Measurements from ENCODE around the gene UBAP2.
A peak's percentile ranks its signal among the peaks of the same experiment; 100 is the strongest.

Gene UBAP2

DNA sequence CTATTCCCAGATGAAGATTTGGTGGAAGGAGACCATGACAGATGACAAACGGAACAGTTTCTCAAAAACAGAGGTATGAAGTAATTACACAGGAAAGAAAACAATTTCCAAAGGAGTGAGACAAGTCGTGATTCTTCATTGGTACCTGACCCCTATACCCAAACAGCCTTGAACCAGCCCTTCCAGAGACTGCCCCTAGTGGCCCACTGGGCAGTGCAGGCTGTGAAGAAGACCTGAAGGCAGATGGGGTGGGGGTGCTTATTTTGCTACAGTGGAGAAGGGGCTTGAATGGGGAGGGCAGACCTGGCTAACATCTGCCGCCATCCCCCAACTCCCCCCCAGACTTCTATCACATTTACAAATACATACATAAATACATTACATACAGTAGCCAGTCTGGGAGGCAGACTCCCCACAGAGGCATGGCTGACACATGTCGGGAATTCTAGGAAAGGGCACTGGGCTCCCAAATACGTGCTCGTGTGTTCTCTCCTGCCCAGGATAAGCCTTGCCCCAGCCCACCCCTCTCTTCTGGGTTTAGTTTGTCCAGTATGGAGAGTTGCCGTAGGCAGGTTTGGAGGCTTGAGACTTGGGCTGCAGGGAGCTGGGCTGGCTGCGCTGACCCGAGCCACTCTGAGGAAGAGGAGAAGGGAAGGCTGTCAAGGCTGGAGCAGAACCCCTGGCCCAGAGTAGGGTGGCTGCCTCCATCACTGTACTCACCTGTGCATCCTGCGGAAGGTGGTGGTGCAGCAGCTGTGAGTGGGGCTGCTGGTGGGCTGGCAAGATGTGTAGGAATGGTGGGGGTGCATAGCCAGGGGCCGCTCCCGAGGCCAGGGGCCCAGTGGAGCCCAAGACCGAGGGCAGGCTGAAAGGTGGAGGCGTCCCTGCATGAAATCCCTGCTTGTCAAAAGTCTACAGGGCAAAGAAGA is 126.5 kb downstream of the UBAP2 start:
- H4K20me1 ChIP-seq (ENCODE audit: control insufficient read depth, insufficient read depth, low read depth, low read length): no peaks in the 10 kb centered on the region
- no peaks in the 10 kb centered on the region for H3K27me3 ChIP-seq (ENCODE audit: control insufficient read depth, low read length)
- no peaks in the 10 kb centered on the region for H3K9me3 ChIP-seq (ENCODE audit: control insufficient read depth, insufficient read depth, low read length)
- H3K27ac ChIP-seq (ENCODE audit: low read depth, low read length): no peak overlapping the region
- H3K36me3 ChIP-seq (ENCODE audit: control insufficient read depth, low read length): peaks cover 99% of the 10 kb centered on the region
- TF ChIP-seq, protein P1, sequence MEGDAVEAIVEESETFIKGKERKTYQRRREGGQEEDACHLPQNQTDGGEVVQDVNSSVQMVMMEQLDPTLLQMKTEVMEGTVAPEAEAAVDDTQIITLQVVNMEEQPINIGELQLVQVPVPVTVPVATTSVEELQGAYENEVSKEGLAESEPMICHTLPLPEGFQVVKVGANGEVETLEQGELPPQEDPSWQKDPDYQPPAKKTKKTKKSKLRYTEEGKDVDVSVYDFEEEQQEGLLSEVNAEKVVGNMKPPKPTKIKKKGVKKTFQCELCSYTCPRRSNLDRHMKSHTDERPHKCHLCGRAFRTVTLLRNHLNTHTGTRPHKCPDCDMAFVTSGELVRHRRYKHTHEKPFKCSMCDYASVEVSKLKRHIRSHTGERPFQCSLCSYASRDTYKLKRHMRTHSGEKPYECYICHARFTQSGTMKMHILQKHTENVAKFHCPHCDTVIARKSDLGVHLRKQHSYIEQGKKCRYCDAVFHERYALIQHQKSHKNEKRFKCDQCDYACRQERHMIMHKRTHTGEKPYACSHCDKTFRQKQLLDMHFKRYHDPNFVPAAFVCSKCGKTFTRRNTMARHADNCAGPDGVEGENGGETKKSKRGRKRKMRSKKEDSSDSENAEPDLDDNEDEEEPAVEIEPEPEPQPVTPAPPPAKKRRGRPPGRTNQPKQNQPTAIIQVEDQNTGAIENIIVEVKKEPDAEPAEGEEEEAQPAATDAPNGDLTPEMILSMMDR (IDR thresholded peaks at IDR 0.05; ENCODE audit: low read depth, low read length, poor library complexity, severe bottlenecking): peak; percentile 80
- no peak for TF ChIP-seq EZH2phosphoT487 (IDR thresholded peaks at IDR 0.05; ENCODE audit: borderline replicate concordance, low read length)
- peaks cover 29% of the 10 kb centered on the region for H3K4me1 ChIP-seq (ENCODE audit: control insufficient read depth, low read length)
- peaks cover 4% of the 10 kb centered on the region; the same call in 1 of the 2 replicates for H3K79me2 ChIP-seq (ENCODE audit: control insufficient read depth, low read length)
- no peak overlapping the region for H3K4me3 ChIP-seq (ENCODE audit: low read length)
- H3F3A ChIP-seq (ENCODE audit: control insufficient read depth, insufficient read depth): peaks cover 28% of the 10 kb centered on the region
- no peak overlapping the region for H3K4me2 ChIP-seq (ENCODE audit: low read length)
- H3K9me2 ChIP-seq (replicated peaks; ENCODE audit: control insufficient read depth, low read length): no peaks in the 10 kb centered on the region

DNA sequence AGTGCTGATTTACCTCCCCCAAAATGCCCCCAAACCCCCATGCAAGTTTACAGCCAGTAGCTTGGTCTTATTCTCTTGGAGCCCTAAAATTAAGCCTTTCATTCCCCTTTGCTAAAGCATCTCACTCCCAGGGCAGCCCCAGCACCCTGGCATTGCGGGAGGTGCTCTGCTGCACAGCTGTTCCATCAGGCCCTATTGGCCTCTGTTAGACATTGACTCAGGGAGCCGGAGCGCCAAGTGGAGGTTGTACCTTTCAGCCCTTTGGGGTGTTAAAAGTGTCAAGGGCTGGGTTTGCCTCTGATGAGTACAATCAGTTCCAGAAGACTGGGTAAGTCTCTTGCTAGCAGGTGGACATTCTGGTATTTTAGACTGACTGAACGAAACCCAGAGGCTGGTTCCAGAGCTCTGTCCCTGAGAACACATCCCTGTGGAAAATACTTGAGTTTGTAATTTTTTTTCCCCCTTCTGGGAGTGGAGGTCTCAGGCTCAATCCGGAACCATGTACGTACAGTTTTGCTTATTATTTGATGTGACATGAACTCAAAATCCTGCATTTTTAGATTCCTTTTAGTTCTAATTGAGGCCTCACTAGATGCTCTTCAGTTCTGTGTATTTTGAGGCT is 129.3 kb downstream of the UBAP2 start:
- H3K9me2 ChIP-seq (replicated peaks; ENCODE audit: control insufficient read depth, low read length): no peaks in the 10 kb centered on the region

DNA sequence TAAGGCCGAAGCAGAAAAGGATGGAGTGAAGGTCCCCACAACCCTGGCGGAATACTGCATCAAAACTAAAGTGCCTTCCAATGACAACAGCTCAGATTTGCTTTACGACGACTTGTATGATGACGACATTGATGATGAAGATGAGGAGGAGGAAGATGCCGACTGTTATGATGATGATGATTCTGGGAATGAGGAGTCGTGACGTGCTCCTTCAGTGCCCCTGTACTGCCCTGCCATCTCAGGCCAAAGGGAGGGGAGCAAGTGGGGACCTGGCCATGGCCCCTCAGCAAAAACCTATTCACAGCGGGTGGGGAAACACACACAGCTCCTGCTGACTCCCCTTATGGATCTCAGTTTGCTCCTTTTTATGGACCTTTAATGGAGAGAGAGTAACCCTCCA is 131.7 kb downstream of the UBAP2 start:
- H3K36me3 ChIP-seq (ENCODE audit: control insufficient read depth, low read length): peaks cover 93% of the 10 kb centered on the region
- peaks cover 22% of the 10 kb centered on the region for H3K4me1 ChIP-seq (ENCODE audit: control insufficient read depth, low read length)
- no peaks in the 10 kb centered on the region for H3K9me2 ChIP-seq (replicated peaks; ENCODE audit: control insufficient read depth, low read length)
- H3K4me3 ChIP-seq (ENCODE audit: low read length): no peak overlapping the region
- no peaks in the 10 kb centered on the region for H3K9me3 ChIP-seq (ENCODE audit: control insufficient read depth, insufficient read depth, low read length)
- H3K27me3 ChIP-seq (ENCODE audit: control insufficient read depth, low read length): no peaks in the 10 kb centered on the region
- no peak overlapping the region for H3K27ac ChIP-seq (ENCODE audit: low read depth, low read length)
- H3F3A ChIP-seq (ENCODE audit: control insufficient read depth, insufficient read depth): peaks cover 50% of the 10 kb centered on the region
- no peaks in the 10 kb centered on the region for H4K20me1 ChIP-seq (ENCODE audit: control insufficient read depth, insufficient read depth, low read depth, low read length)
- H3K79me2 ChIP-seq (ENCODE audit: control insufficient read depth, low read length): peaks cover 21% of the 10 kb centered on the region
- TF ChIP-seq, protein P1 (IDR thresholded peaks at IDR 0.05; ENCODE audit: low read depth, low read length, poor library complexity, severe bottlenecking): no peak
- no peak for TF ChIP-seq EZH2phosphoT487 (IDR thresholded peaks at IDR 0.05; ENCODE audit: borderline replicate concordance, low read length)
- no peak overlapping the region for H3K4me2 ChIP-seq (ENCODE audit: low read length)

More for the DNA sequence above, 129.3 kb downstream of the UBAP2 start:
- TF ChIP-seq, protein P1 (IDR thresholded peaks at IDR 0.05; ENCODE audit: low read depth, low read length, poor library complexity, severe bottlenecking): no peak
- no peak for TF ChIP-seq EZH2phosphoT487 (IDR thresholded peaks at IDR 0.05; ENCODE audit: borderline replicate concordance, low read length)
- Histone ChIP-seq H3K27me3 (ENCODE audit: control insufficient read depth, low read length) (no peaks in the 10 kb centered on the region), H3K36me3 (ENCODE audit: control insufficient read depth, low read length) (peaks cover 95% of the 10 kb centered on the region), H3K9me3 (ENCODE audit: control insufficient read depth, insufficient read depth, low read length) (no peaks in the 10 kb centered on the region), H3F3A (ENCODE audit: control insufficient read depth, insufficient read depth) (peaks cover 44% of the 10 kb centered on the region), H4K20me1 (ENCODE audit: control insufficient read depth, insufficient read depth, low read depth, low read length) (no peaks in the 10 kb centered on the region), H3K4me1 (ENCODE audit: control insufficient read depth, low read length) (peaks cover 22% of the 10 kb centered on the region), H3K4me2 (ENCODE audit: low read length) (peak overlapping the region; percentile 18; the same call in 1 of the 2 replicates), H3K27ac (ENCODE audit: low read depth, low read length) (peak overlapping the region; percentile 67), H3K4me3 (ENCODE audit: low read length) (no peak overlapping the region), H3K79me2 (ENCODE audit: control insufficient read depth, low read length) (peaks cover 13% of the 10 kb centered on the region)
